DND-41 (cell line): Measurements from ENCODE around the gene APH1B.

Experiments
- EZH2 ChIP-seq: IDR thresholded peaks from 3 replicates; pipeline ENCODE4 v1.6.1; 2012; ENCODE audit warnings: borderline replicate concordance, low read depth, mild to moderate bottlenecking, moderate library complexity, low read length, inconsistent platforms; ENCODE audit not compliant: severe bottlenecking
- TF ChIP-seq, protein P1 (sequence below): IDR thresholded peaks from 2 replicates; pipeline ENCODE4 v1.5.1; 2012; ENCODE audit warnings: borderline replicate concordance, low read length, moderate library complexity, mild to moderate bottlenecking; ENCODE audit not compliant: poor library complexity, severe bottlenecking; ENCODE audit errors: extremely low read depth

DNA sequence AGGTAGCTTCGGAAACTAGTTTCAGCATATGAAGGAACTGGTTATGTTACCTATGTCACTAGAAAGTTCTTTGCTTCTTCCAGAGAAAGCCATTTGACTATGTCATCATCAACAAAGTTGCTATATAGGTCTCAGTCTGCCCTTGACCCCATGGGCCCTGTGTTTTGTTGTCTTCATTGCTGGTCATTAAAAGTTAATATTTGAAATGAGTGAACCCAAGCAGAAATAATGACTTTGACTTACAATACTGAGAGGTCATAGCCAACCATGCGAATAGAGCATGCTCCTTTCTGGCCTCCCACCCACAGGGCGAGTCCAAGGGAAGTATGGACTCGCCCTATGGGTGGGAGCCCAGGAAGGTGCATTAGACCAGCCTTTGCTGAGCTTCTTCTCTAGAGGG lies 40.9 kb downstream of the APH1B start:
- TF ChIP-seq EZH2, result no peak
- TF ChIP-seq, protein P1, sequence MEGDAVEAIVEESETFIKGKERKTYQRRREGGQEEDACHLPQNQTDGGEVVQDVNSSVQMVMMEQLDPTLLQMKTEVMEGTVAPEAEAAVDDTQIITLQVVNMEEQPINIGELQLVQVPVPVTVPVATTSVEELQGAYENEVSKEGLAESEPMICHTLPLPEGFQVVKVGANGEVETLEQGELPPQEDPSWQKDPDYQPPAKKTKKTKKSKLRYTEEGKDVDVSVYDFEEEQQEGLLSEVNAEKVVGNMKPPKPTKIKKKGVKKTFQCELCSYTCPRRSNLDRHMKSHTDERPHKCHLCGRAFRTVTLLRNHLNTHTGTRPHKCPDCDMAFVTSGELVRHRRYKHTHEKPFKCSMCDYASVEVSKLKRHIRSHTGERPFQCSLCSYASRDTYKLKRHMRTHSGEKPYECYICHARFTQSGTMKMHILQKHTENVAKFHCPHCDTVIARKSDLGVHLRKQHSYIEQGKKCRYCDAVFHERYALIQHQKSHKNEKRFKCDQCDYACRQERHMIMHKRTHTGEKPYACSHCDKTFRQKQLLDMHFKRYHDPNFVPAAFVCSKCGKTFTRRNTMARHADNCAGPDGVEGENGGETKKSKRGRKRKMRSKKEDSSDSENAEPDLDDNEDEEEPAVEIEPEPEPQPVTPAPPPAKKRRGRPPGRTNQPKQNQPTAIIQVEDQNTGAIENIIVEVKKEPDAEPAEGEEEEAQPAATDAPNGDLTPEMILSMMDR, result no peak
